H9 (cell line): ENCODE results near the gene GCH1. TPM values are rescaled to one million over a fixed set of nuclear protein-coding genes. Genes with fewer than 3 reads are reported as not detected.

Source experiments
- DNase-seq: peaks from one replicate; pipeline ENCODE4 v3.0.0-alpha.2; 2017
- H2AFZ ChIP-seq: one replicate; pipeline ENCODE4 v1.6.1; 2013; ENCODE audit warnings: mild to moderate bottlenecking, low read length, control low read depth, moderate library complexity
- H2AK5ac ChIP-seq: 2 replicates; pipeline ENCODE4 v1.6.1; 2013; ENCODE audit warnings: low read length, control low read depth, mixed read lengths; ENCODE audit not compliant: insufficient read length
- H2BK120ac ChIP-seq: one replicate; pipeline ENCODE4 v1.6.1; 2013; ENCODE audit warnings: low read depth, mild to moderate bottlenecking, low read length, control low read depth, inconsistent platforms; ENCODE audit not compliant: poor library complexity, severe bottlenecking
- H2BK12ac ChIP-seq: 2 replicates; pipeline ENCODE4 v1.6.1; 2013; ENCODE audit warnings: low read length, control low read depth, mixed read lengths, low read depth; ENCODE audit not compliant: insufficient read length
- H2BK15ac ChIP-seq: 2 replicates; pipeline ENCODE4 v1.6.1; 2013; ENCODE audit warnings: low read depth, low read length, control low read depth
- H2BK20ac ChIP-seq: one replicate; pipeline ENCODE4 v1.6.1; 2013; ENCODE audit warnings: low read depth, mild to moderate bottlenecking, low read length, control low read depth, inconsistent platforms; ENCODE audit not compliant: poor library complexity, severe bottlenecking
- H2BK5ac ChIP-seq: 2 replicates; pipeline ENCODE4 v1.6.1; 2013; ENCODE audit warnings: low read length, control low read depth, mixed read lengths; ENCODE audit not compliant: insufficient read length
- H3K14ac ChIP-seq: 2 replicates; pipeline ENCODE4 v1.6.1; 2013; ENCODE audit warnings: low read length, control low read depth; ENCODE audit not compliant: insufficient read depth
- H3K18ac ChIP-seq: 2 replicates; pipeline ENCODE4 v1.6.1; 2013; ENCODE audit warnings: low read depth, mild to moderate bottlenecking, mixed read lengths, low read length, control low read depth; ENCODE audit not compliant: insufficient read length
- H3K23ac ChIP-seq: 2 replicates; pipeline ENCODE4 v1.6.1; 2013; ENCODE audit warnings: low read length, control low read depth, mixed read lengths, low read depth; ENCODE audit not compliant: insufficient read length
- H3K23me2 ChIP-seq: 2 replicates; pipeline ENCODE4 v1.6.1; 2013; ENCODE audit warnings: low read depth, mild to moderate bottlenecking, mixed read lengths, low read length, control low read depth; ENCODE audit not compliant: insufficient read length, poor library complexity, severe bottlenecking
- H3K27ac ChIP-seq: 2 replicates; pipeline ENCODE4 v1.5.1; 2013; ENCODE audit warnings: low read length, control low read depth, mixed read lengths, low read depth; ENCODE audit not compliant: insufficient read length
- H3K27me3 ChIP-seq: 2 replicates; pipeline ENCODE4 v1.6.1; 2013; ENCODE audit warnings: low read length, control low read depth, inconsistent platforms; ENCODE audit not compliant: insufficient read depth
- H3K4ac ChIP-seq: 2 replicates; pipeline ENCODE4 v1.6.1; 2013; ENCODE audit warnings: low read depth, mild to moderate bottlenecking, control low read depth, inconsistent platforms, low read length, moderate library complexity
- H3K4me1 ChIP-seq: 2 replicates; pipeline ENCODE4 v1.6.1; 2013; ENCODE audit warnings: low read length, control low read depth, inconsistent platforms; ENCODE audit not compliant: insufficient read depth
- H3K4me2 ChIP-seq: 2 replicates; pipeline ENCODE4 v1.6.1; 2013; ENCODE audit warnings: low read length, control low read depth, mixed read lengths; ENCODE audit not compliant: insufficient read length, insufficient read depth
- H3K56ac ChIP-seq: 2 replicates; pipeline ENCODE4 v1.6.1; 2013; ENCODE audit warnings: low read depth, mild to moderate bottlenecking, mixed read lengths, low read length, control low read depth; ENCODE audit not compliant: insufficient read length
- H3K79me1 ChIP-seq: 2 replicates; pipeline ENCODE4 v1.6.1; 2013; ENCODE audit warnings: low read depth, mild to moderate bottlenecking, moderate library complexity, low read length, control low read depth, inconsistent platforms; ENCODE audit not compliant: insufficient read depth, poor library complexity, severe bottlenecking
- H3K79me2 ChIP-seq: 2 replicates; pipeline ENCODE4 v1.6.1; 2013; ENCODE audit warnings: low read length, control low read depth, inconsistent platforms; ENCODE audit not compliant: insufficient read depth
- H3K9ac ChIP-seq: 2 replicates; pipeline ENCODE4 v1.6.1; 2013; ENCODE audit warnings: low read length, control low read depth, mixed read lengths; ENCODE audit not compliant: insufficient read length; ENCODE audit errors: extremely low read depth
- H3K9me3 ChIP-seq: one replicate; pipeline ENCODE4 v1.6.1; 2013; ENCODE audit warnings: low read depth, low read length, inconsistent platforms; ENCODE audit not compliant: control insufficient read depth
- H3T11ph ChIP-seq: one replicate; pipeline ENCODE4 v1.6.1; 2013; ENCODE audit warnings: mild to moderate bottlenecking, low read length, control low read depth, inconsistent platforms
- H4K20me1 ChIP-seq: one replicate; pipeline ENCODE4 v1.6.1; 2013; ENCODE audit not compliant: control insufficient read depth, insufficient read length, insufficient read depth
- H4K5ac ChIP-seq: 2 replicates; pipeline ENCODE4 v1.6.1; 2013; ENCODE audit warnings: low read depth, mild to moderate bottlenecking, mixed read lengths, low read length, control low read depth; ENCODE audit not compliant: insufficient read length
- H4K8ac ChIP-seq: replicated peaks from 2 replicates; pipeline ENCODE4 v1.6.1; 2013; ENCODE audit warnings: low read length, control low read depth, mixed read lengths, low read depth; ENCODE audit not compliant: insufficient read length
- H4K91ac ChIP-seq: 2 replicates; pipeline ENCODE4 v1.6.1; 2013; ENCODE audit warnings: low read depth, mild to moderate bottlenecking, moderate library complexity, mixed read lengths, low read length, control low read depth; ENCODE audit not compliant: insufficient read length
- H3K27ac Mint-ChIP-seq, 3 experiments: 2 replicates in 2 of 3; 3 replicates in 1 of 3; pipeline ENCODE4 v1.8.0; 2020 to 2021; ENCODE audit warnings: mixed read lengths in 3 of 3, mild to moderate bottlenecking in 1 of 3, moderate library complexity in 1 of 3
- H3K27me3 Mint-ChIP-seq: 2 replicates; pipeline ENCODE4 v1.8.0; 2021; ENCODE audit warnings: low read depth, mild to moderate bottlenecking, moderate library complexity, mixed read lengths
- H3K36me3 Mint-ChIP-seq, 3 experiments: 2 replicates in 2 of 3; 3 replicates in 1 of 3; pipeline ENCODE4 v1.8.0; 2020 to 2021; ENCODE audit warnings: low read depth in 3 of 3, mixed read lengths in 3 of 3; ENCODE audit not compliant: insufficient read depth in 1 of 3
- H3K4me1 Mint-ChIP-seq, 2 experiments: 2 replicates each; pipeline ENCODE4 v1.8.0; 2020; ENCODE audit warnings: mixed read lengths in 2 of 2
- H3K4me3 Mint-ChIP-seq, 2 experiments: 2 replicates in 1 of 2; 3 replicates in 1 of 2; pipeline ENCODE4 v1.8.0; 2020 to 2021; ENCODE audit warnings: mild to moderate bottlenecking in 2 of 2, mixed read lengths in 2 of 2, moderate library complexity in 1 of 2
- H3K9me3 Mint-ChIP-seq, 2 experiments: 2 replicates in 1 of 2; 3 replicates in 1 of 2; pipeline ENCODE4 v1.8.0; 2020; ENCODE audit warnings: mild to moderate bottlenecking in 2 of 2, mixed read lengths in 2 of 2, moderate library complexity in 1 of 2
- CTCF ChIP-seq: fragments of 200-600 bp; sonication (generic); conservative IDR thresholded peaks from 3 replicates; pipeline ENCODE4 v1.8.0; 2021; ENCODE audit warnings: antibody characterized with exemption, mild to moderate bottlenecking
- WGBS: extraction: QIAGEN DNeasy Blood & Tissue Kit; methylation state at CpG from one replicate; pipeline ENCODE4 v1.1.7; 2013; ENCODE audit warnings: missing lambda C conversion rate, low lambda C conversion rate, mixed read lengths; ENCODE audit not compliant: insufficient read length; ENCODE audit errors: extremely low coverage; 5-methylcytosine and 5-hydroxymethylcytosine counted together
- total RNA-seq: library from RNA; stranded (reverse); gene quantifications from 2 replicates; pipeline ENCODE4 v1.2.1, GENCODE V29; 2021

GCH1 gene
- total RNA-seq, 1 experiment from 2014 or later = 7.7 TPM

DNA sequence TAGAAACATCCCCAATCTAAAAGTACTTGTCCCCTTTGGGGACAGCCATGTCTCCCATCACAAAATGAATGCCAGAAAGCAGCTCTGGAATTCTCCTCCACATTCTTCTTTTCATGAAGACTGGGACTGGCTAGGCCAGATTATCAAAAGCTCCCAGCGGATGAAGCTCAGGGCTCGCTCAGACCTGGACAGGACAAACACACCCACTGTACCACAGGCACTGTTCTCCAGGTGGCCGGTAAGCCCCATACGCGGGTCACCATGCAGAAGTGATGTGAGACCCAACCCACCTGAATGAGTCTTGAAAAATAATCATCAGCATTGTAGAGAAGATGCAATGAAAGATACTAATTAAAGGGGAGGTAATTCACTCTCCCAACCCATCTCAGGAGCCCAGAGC is 85.1 kb downstream of the GCH1 start:
- H3K18ac ChIP-seq = no peak overlapping the region
- no peak overlapping the region for H2AFZ ChIP-seq
- no peak overlapping the region for H3K56ac ChIP-seq
- no peak for TF ChIP-seq CTCF
- peaks cover 0 to 4% of the 10 kb centered on the region in 2 experiments; a peak in 1 of 5 replicates for H3K9me3 Mint-ChIP-seq
- peaks cover 3 to 4% of the 10 kb centered on the region in 2 experiments; a peak in 3 of 4 replicates for H3K4me1 Mint-ChIP-seq
- H2BK15ac ChIP-seq = no peak overlapping the region
- no peak overlapping the region for H3K23ac ChIP-seq
- H2BK120ac ChIP-seq = no peak overlapping the region
- no peak overlapping the region for H2AK5ac ChIP-seq
- no peak overlapping the region for H3K4ac ChIP-seq
- H2BK5ac ChIP-seq = no peak overlapping the region
- no peaks in the 10 kb centered on the region for H3K79me1 ChIP-seq
- H3K4me2 ChIP-seq = no peak overlapping the region
- no peaks in the 10 kb centered on the region for H3K79me2 ChIP-seq
- no peak overlapping the region for H2BK12ac ChIP-seq
- no peak overlapping the region for H4K5ac ChIP-seq
- H3K4me1 ChIP-seq = no peaks in the 10 kb centered on the region
- no CpG with 5 or more reads among the region's 5 CpGs for WGBS
- no peak overlapping the region for H4K8ac ChIP-seq
- no peaks in the 10 kb centered on the region for H3K27me3 ChIP-seq
- H3K36me3 Mint-ChIP-seq = no peaks in the 10 kb centered on the region; a peak in 1 of 7 replicates
- H4K20me1 ChIP-seq = no peaks in the 10 kb centered on the region
- H3K9ac ChIP-seq = no peak overlapping the region
- H4K91ac ChIP-seq = no peak overlapping the region
- no peak for DNase-seq
- no peak overlapping the region for H3K14ac ChIP-seq
- peaks cover 9% of the 10 kb centered on the region for H3K27me3 Mint-ChIP-seq
- no peak overlapping the region; a peak in 1 of 7 replicates for H3K27ac Mint-ChIP-seq
- no peaks in the 10 kb centered on the region for H3K23me2 ChIP-seq
- no peaks in the 10 kb centered on the region for H3K9me3 ChIP-seq
- no peak overlapping the region for H3K27ac ChIP-seq
- H3T11ph ChIP-seq = no peak overlapping the region
- H2BK20ac ChIP-seq = no peak overlapping the region
- no peak overlapping the region for H3K4me3 Mint-ChIP-seq
